ENCODE data around the gene MDN1.

DNA sequence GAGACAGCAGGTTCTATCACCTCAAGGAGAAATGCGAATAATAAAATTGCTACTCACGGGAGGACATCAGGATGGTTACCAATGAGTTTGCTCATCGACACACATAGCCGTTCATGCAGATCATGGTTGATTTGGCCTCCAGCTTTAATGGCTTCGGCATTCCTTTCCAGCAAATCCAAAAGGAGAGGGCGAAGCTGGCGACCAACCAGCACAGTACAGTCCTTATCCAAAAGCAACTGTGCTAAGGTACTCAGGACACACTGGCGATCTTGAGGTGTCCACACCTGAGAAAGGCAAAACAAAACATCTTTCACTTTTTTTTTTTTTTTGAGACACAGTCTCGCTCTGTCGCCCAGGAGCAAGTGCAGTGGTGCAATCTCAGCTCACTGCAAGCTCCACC, 16.3 kb downstream of the MDN1 start:
- TF ChIP-seq, protein P1, sequence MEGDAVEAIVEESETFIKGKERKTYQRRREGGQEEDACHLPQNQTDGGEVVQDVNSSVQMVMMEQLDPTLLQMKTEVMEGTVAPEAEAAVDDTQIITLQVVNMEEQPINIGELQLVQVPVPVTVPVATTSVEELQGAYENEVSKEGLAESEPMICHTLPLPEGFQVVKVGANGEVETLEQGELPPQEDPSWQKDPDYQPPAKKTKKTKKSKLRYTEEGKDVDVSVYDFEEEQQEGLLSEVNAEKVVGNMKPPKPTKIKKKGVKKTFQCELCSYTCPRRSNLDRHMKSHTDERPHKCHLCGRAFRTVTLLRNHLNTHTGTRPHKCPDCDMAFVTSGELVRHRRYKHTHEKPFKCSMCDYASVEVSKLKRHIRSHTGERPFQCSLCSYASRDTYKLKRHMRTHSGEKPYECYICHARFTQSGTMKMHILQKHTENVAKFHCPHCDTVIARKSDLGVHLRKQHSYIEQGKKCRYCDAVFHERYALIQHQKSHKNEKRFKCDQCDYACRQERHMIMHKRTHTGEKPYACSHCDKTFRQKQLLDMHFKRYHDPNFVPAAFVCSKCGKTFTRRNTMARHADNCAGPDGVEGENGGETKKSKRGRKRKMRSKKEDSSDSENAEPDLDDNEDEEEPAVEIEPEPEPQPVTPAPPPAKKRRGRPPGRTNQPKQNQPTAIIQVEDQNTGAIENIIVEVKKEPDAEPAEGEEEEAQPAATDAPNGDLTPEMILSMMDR (IDR thresholded peaks at IDR 0.05) = no peak
- no peak for TF ChIP-seq POLR2A (IDR thresholded peaks at IDR 0.05)
